K562 (cell line): ENCODE data around the gene ACAA2. TPM values are rescaled to one million over a fixed set of nuclear protein-coding genes. Genes with fewer than 3 reads are reported as not detected.
"Not testable (repeated sequence)": the region's sequence is repeated elsewhere in the genome, so short reads cannot be mapped to it uniquely, and the experiment has no call there.

Experiments
- ATAC-seq: fragments of 200-7000 bp; cut with Tn5 transposase; 3 replicates; pipeline ENCODE4 v1.9.1; 2020; ENCODE audit warnings: moderate library complexity
- BruUV-seq: library from RNA; stranded (reverse); fragments of 400-500 nt; replicated peaks from 2 replicates; lab custom pipeline; 2021; lab: Mats Ljungman, UMichigan
- CTCF ChIA-PET: fragments of 300-600 bp; formaldehyde crosslinking; extraction: SDS; loops from one replicate; lab custom pipeline; 2021; ENCODE audit warnings: low intra/inter-chr PET ratio; lab: Yijun Ruan, JAX
- POLR2A ChIA-PET: fragments of 300-600, 350-650 bp; sonication (Branson Sonifier 250); formaldehyde crosslinking; extraction: SDS; loops from one replicate; lab custom pipeline; 2021; ENCODE audit warnings: antibody characterized with exemption, inconsistent platforms; lab: Yijun Ruan, JAX
- DNase-seq, 4 experiments: peaks; one replicate each; pipeline versions ENCODE4 v3.0.0 to v3.0.0-alpha.2; 2011 to 2018; ENCODE audit warnings: low spot score in 3 of 4, mixed read lengths in 3 of 4; ENCODE audit errors: extremely low read depth in 1 of 4
- FAIRE-seq: peaks from 2 replicates; lab custom pipeline; 2011; peaks lifted over from hg19 to GRCh38; lab: Jason Lieb, UNC
- H2AFZ ChIP-seq: 2 replicates; pipeline ENCODE4 v1.6.0; 2011; ENCODE audit warnings: low read depth, low read length, control low read depth, inconsistent platforms
- H3K27ac ChIP-seq: fragments of 200-600 bp; 3 replicates; pipeline ENCODE4 v1.8.0; 2011; ENCODE audit warnings: low read depth, mild to moderate bottlenecking, control low read depth, inconsistent platforms, low read length, moderate library complexity, mixed read lengths; ENCODE audit errors: extremely low read depth
- H3K27me3 ChIP-seq, 2 experiments: fragments of 300-600 bp in 1 of 2; 2 replicates in 1 of 2; 3 replicates in 1 of 2; pipeline versions ENCODE4 v1.6.0 to v1.8.0; 2011; ENCODE audit warnings: inconsistent platforms in 2 of 2, low read length in 2 of 2, mild to moderate bottlenecking in 1 of 2, mixed read lengths in 1 of 2, moderate library complexity in 1 of 2; ENCODE audit not compliant: control insufficient read depth in 2 of 2, insufficient read depth in 2 of 2
- H3K36me3 ChIP-seq: fragments of 300-600 bp; 3 replicates; pipeline ENCODE4 v1.8.0; 2011; ENCODE audit warnings: mild to moderate bottlenecking, low read length, inconsistent platforms; ENCODE audit not compliant: control insufficient read depth, insufficient read depth
- H3K4me1 ChIP-seq, 2 experiments: fragments of 200-600 bp in 1 of 2; replicated peaks in 1 of 2; 2 replicates in 1 of 2; 3 replicates in 1 of 2; pipeline versions ENCODE4 v1.5.1 to v1.8.0; 2011; ENCODE audit warnings: inconsistent platforms in 2 of 2, low read length in 2 of 2, mild to moderate bottlenecking in 1 of 2, mixed read lengths in 1 of 2, moderate library complexity in 1 of 2; ENCODE audit not compliant: control insufficient read depth in 2 of 2, insufficient read depth in 2 of 2
- H3K4me2 ChIP-seq: 2 replicates; pipeline ENCODE4 v1.6.1; 2011; ENCODE audit warnings: low read length, control low read depth, inconsistent platforms, mixed read lengths; ENCODE audit not compliant: insufficient read depth
- H3K4me3 ChIP-seq: fragments of 200-600 bp; sonication (generic), shearing (Covaris generic); 2 replicates; pipeline ENCODE4 v1.5.1; 2016; ENCODE audit warnings: control low read depth, inconsistent platforms
- H3K79me2 ChIP-seq: fragments of 200-600 bp; 3 replicates; pipeline ENCODE4 v1.8.0; 2011; ENCODE audit warnings: low read length, inconsistent platforms; ENCODE audit not compliant: control insufficient read depth, insufficient read depth
- H3K9ac ChIP-seq, 2 experiments: 2 replicates each; pipeline versions ENCODE4 v1.6.0 to v1.6.1; 2011; ENCODE audit warnings: low read depth in 2 of 2, low read length in 2 of 2, control low read depth in 1 of 2, inconsistent platforms in 1 of 2, mild to moderate bottlenecking in 1 of 2, mixed read lengths in 1 of 2; ENCODE audit not compliant: insufficient read depth in 1 of 2
- H3K9me1 ChIP-seq: one replicate; pipeline ENCODE4 v1.6.0; 2011; ENCODE audit warnings: inconsistent platforms, mild to moderate bottlenecking, low read length, moderate library complexity; ENCODE audit not compliant: control insufficient read depth, insufficient read depth
- H3K9me3 ChIP-seq: replicated peaks from 2 replicates; pipeline ENCODE4 v1.5.1; 2011; ENCODE audit warnings: low read depth, low read length, inconsistent platforms; ENCODE audit not compliant: control insufficient read depth, insufficient read depth
- H4K20me1 ChIP-seq: replicated peaks from 2 replicates; pipeline ENCODE4 v1.6.1; 2011; ENCODE audit warnings: low read length, inconsistent platforms, mixed read lengths; ENCODE audit not compliant: control insufficient read depth, insufficient read depth
- ELK3 ChIP-seq: fragments of 450-650 bp; formaldehyde crosslinking; IDR thresholded peaks from 2 replicates; pipeline ENCODE4 v1.4.0; 2020; ENCODE audit warnings: mild to moderate bottlenecking
- WGBS: fragments of 100-300 bp; shearing (Covaris generic); methylation state at CpG from one replicate; pipeline ENCODE4 v1.1.6; 2016; ENCODE audit warnings: low coverage, mixed read lengths; ENCODE audit not compliant: insufficient coverage; ENCODE audit errors: missing lambda C conversion rate; 5-methylcytosine and 5-hydroxymethylcytosine counted together
- in situ Hi-C: fragments of 300-500 bp; cut with MboI; formaldehyde crosslinking; loops from 4 replicates; pipeline ENCODE4 v1.15.0; 2018; ENCODE audit warnings: inconsistent platforms, mixed read lengths
- intact Hi-C: fragments of 100-400 bp; cut with micrococcal nuclease; formaldehyde crosslinking; loops from 2 replicates; pipeline ENCODE4 v1.14.2; 2022
- polyA plus RNA-seq, 8 experiments: library from polyadenylated mRNA; depleted of rRNA in 4 of 8; stranded (reverse) in 5 of 8; unstranded in 3 of 8; fragments of >200 nt; fragmentation: Nextera tagmentation in 2 of 8; fragmentation: Illumina TruSeq in 1 of 8; extraction: Ambion mirVana in 2 of 8; extraction: Trizol in 1 of 8; gene quantifications; 2 replicates each; pipeline versions ENCODE4 v1.2.1 to v1.2.3, GENCODE V29; 2011 to 2014; ENCODE audit warnings: inconsistent platforms in 1 of 8, missing spikeins in 1 of 8
- total RNA-seq, 7 experiments: library from RNA; depleted of rRNA in 6 of 7; stranded (reverse); fragments of >200 nt in 6 of 7; fragmentation: Illumina TruSeq in 2 of 7; extraction: Trizol in 2 of 7; gene quantifications; 2 replicates each; pipeline versions ENCODE4 v1.2.1 to v1.2.3, GENCODE V29; 2011 to 2021; ENCODE audit warnings: low replicate concordance in 1 of 7

The ACAA2 gene
- total and polyA plus RNA-seq, 9 of the 15 experiments (the other 6 are each of a cell fraction or from before 2014, with no cell fraction given) = 13.2 to 31.5 (median 21.7) TPM

- POLR2A ChIA-PET = no interaction called here
- TF ChIP-seq ELK3 (CRISPR knock-in tag) = no peak
- H2AFZ ChIP-seq = no peak overlapping the region
- no peak overlapping the region for H3K9ac ChIP-seq
- H3K4me2 ChIP-seq = no peak overlapping the region
- no peak for ATAC-seq
- intact Hi-C loops (no loop called here), in situ Hi-C loops (no loop called here)
- CTCF ChIA-PET = no interaction called here
- H3K9me3 ChIP-seq = no peaks in the 10 kb centered on the region
- no peak overlapping the region for H3K27ac ChIP-seq
- H3K79me2 ChIP-seq = no peaks in the 10 kb centered on the region
- no peak for DNase-seq
- H3K4me3 ChIP-seq = no peak overlapping the region
- H3K4me1 ChIP-seq = no peaks in the 10 kb centered on the region
- no peaks in the 10 kb centered on the region for H3K9me1 ChIP-seq
- no peak for FAIRE-seq
- no TSS peak for BruUV-seq
- no peaks in the 10 kb centered on the region for H4K20me1 ChIP-seq
- peaks cover 0 to 7% of the 10 kb centered on the region in 2 experiments; a peak in 3 of 5 replicates for H3K27me3 ChIP-seq
- WGBS = 9% methylated on average over 5 of the region's 5 CpGs
- no peaks in the 10 kb centered on the region for H3K36me3 ChIP-seq
Observed at GRCh38 chr18:49837889-49838288, 24.6 kb upstream of the ACAA2 start.

- H3K9me3 ChIP-seq, H3K27ac ChIP-seq, FAIRE-seq, in situ Hi-C loops, H3K4me2 ChIP-seq, H3K9ac ChIP-seq, H3K27me3 ChIP-seq, ATAC-seq, CTCF ChIA-PET, H3K4me1 ChIP-seq, POLR2A ChIA-PET, H3K9me1 ChIP-seq, DNase-seq, H3K79me2 ChIP-seq, H3K36me3 ChIP-seq, H2AFZ ChIP-seq, BruUV-seq, H4K20me1 ChIP-seq, H3K4me3 ChIP-seq, intact Hi-C loops: not testable (repeated sequence)
- 47% methylated on average over 8 of the region's 9 CpGs for WGBS
Observed at GRCh38 chr18:49837316-49837835, 24.0 kb upstream of the ACAA2 start.
